GM12872 (cell line): ENCODE data around the gene PDCD6IP.

ENCODE experiments used
- CTCF ChIP-seq: IDR thresholded peaks from 3 replicates; pipeline ENCODE4 v1.5.1; 2011; ENCODE audit warnings: low read depth, mild to moderate bottlenecking, low read length, moderate library complexity; ENCODE audit not compliant: insufficient read depth

Gene PDCD6IP

GRCh38 chr3:33834096-33834453, 35.6 kb downstream of the PDCD6IP start:
- TF ChIP-seq CTCF = no peak

GRCh38 chr3:33839283-33839682, 40.9 kb downstream of the PDCD6IP start:
- TF ChIP-seq CTCF = no peak

- no peak for TF ChIP-seq CTCF
Observed at GRCh38 chr3:33840179-33840578, 41.7 kb downstream of the PDCD6IP start.

- TF ChIP-seq CTCF = no peak
Observed at GRCh38 chr3:33848624-33849347, 50.4 kb downstream of the PDCD6IP start.

- TF ChIP-seq CTCF = no peak
Observed at GRCh38 chr3:33855884-33856546, 57.6 kb downstream of the PDCD6IP start.

GRCh38 chr3:33858131-33858530, 59.7 kb downstream of the PDCD6IP start:
- no peak for TF ChIP-seq CTCF

GRCh38 chr3:33860373-33861050, 62.1 kb downstream of the PDCD6IP start:
- no peak for TF ChIP-seq CTCF
